DOHH2 (cell line): ENCODE results near the gene SLCO2A1.

Experiments
- H3F3A ChIP-seq: fragments of 200-600 bp; sonication (generic), shearing (Covaris generic); 2 replicates; pipeline ENCODE4 v1.6.0; 2016; ENCODE audit warnings: antibody characterized with exemption, mild to moderate bottlenecking; ENCODE audit not compliant: control insufficient read depth, insufficient read depth
- H3K27ac ChIP-seq: fragments of 200-600 bp; sonication (generic); 2 replicates; pipeline ENCODE4 v1.5.1; 2014; ENCODE audit warnings: low read depth, mild to moderate bottlenecking, low read length, moderate library complexity
- H3K27me3 ChIP-seq: fragments of 200-600 bp; sonication (generic); 2 replicates; pipeline ENCODE4 v1.6.1; 2014; ENCODE audit warnings: mild to moderate bottlenecking, low read length, mixed read lengths; ENCODE audit not compliant: control insufficient read depth
- H3K36me3 ChIP-seq: fragments of 200-600 bp; sonication (generic); 2 replicates; pipeline ENCODE4 v1.6.1; 2014; ENCODE audit warnings: mild to moderate bottlenecking, low read length, moderate library complexity, mixed read lengths; ENCODE audit not compliant: control insufficient read depth
- H3K4me1 ChIP-seq: fragments of 200-600 bp; sonication (generic); 2 replicates; pipeline ENCODE4 v1.6.1; 2014; ENCODE audit warnings: mild to moderate bottlenecking, low read length, mixed read lengths; ENCODE audit not compliant: control insufficient read depth
- H3K4me2 ChIP-seq: fragments of 200-600 bp; sonication (generic); 2 replicates; pipeline ENCODE4 v1.6.0; 2014; ENCODE audit warnings: mild to moderate bottlenecking, low read length, moderate library complexity
- H3K4me3 ChIP-seq: fragments of 200-600 bp; sonication (generic); 2 replicates; pipeline ENCODE4 v1.5.1; 2014; ENCODE audit warnings: mild to moderate bottlenecking, low read length, mixed read lengths
- H3K79me2 ChIP-seq: fragments of 200-600 bp; sonication (generic); 2 replicates; pipeline ENCODE4 v1.6.1; 2014; ENCODE audit warnings: mild to moderate bottlenecking, low read length, mixed read lengths; ENCODE audit not compliant: control insufficient read depth
- H3K9me2 ChIP-seq: fragments of 200-600 bp; sonication (generic); replicated peaks from 2 replicates; pipeline ENCODE4 v1.6.1; 2014; ENCODE audit warnings: mild to moderate bottlenecking, low read length, mixed read lengths; ENCODE audit not compliant: control insufficient read depth
- H3K9me3 ChIP-seq: fragments of 200-600 bp; sonication (generic); 2 replicates; pipeline ENCODE4 v1.6.1; 2014; ENCODE audit warnings: antibody characterized with exemption, low read length, mixed read lengths; ENCODE audit not compliant: control insufficient read depth, insufficient read depth
- H4K20me1 ChIP-seq: fragments of 200-600 bp; sonication (generic); 2 replicates; pipeline ENCODE4 v1.6.0; 2014; ENCODE audit warnings: low read depth, mild to moderate bottlenecking, antibody characterized with exemption, low read length, moderate library complexity; ENCODE audit not compliant: control insufficient read depth, insufficient read depth
- CTCF ChIP-seq: fragments of 200-600 bp; sonication (generic); IDR thresholded peaks from one replicate; pipeline ENCODE4 v1.5.1; 2014; ENCODE audit warnings: antibody characterized with exemption, mild to moderate bottlenecking, low read depth, low read length; ENCODE audit not compliant: poor library complexity, severe bottlenecking
- EZH2phosphoT487 ChIP-seq: fragments of 200-600 bp; sonication (generic); IDR thresholded peaks from 2 replicates; pipeline ENCODE4 v1.6.1; 2017; ENCODE audit warnings: borderline replicate concordance, mild to moderate bottlenecking, antibody characterized with exemption, low read length, moderate library complexity, mixed read lengths

SLCO2A1 gene

GRCh38 chr3:134034005-134034785 lies 4.5 kb upstream of the SLCO2A1 start:
- Histone ChIP-seq H3K4me1 (no peaks in the 10 kb centered on the region), H3K27ac (no peak overlapping the region), H3F3A (no peaks in the 10 kb centered on the region), H3K4me2 (no peak overlapping the region), H4K20me1 (no peaks in the 10 kb centered on the region), H3K79me2 (no peaks in the 10 kb centered on the region), H3K4me3 (no peak overlapping the region), H3K27me3 (no peaks in the 10 kb centered on the region), H3K36me3 (no peaks in the 10 kb centered on the region), H3K9me2 (no peaks in the 10 kb centered on the region), H3K9me3 (no peaks in the 10 kb centered on the region)
- TF ChIP-seq CTCF = no peak
- TF ChIP-seq EZH2phosphoT487 = no peak

GRCh38 chr3:134033315-134033996 lies 3.7 kb upstream of the SLCO2A1 start:
- no peak overlapping the region for H3K27ac ChIP-seq
- no peaks in the 10 kb centered on the region for H3K4me1 ChIP-seq
- H3K4me2 ChIP-seq = no peak overlapping the region
- no peaks in the 10 kb centered on the region for H3K9me3 ChIP-seq
- H3K79me2 ChIP-seq = no peaks in the 10 kb centered on the region
- no peaks in the 10 kb centered on the region for H3K36me3 ChIP-seq
- no peaks in the 10 kb centered on the region for H3F3A ChIP-seq
- no peaks in the 10 kb centered on the region for H4K20me1 ChIP-seq
- no peaks in the 10 kb centered on the region for H3K27me3 ChIP-seq
- no peaks in the 10 kb centered on the region for H3K9me2 ChIP-seq
- H3K4me3 ChIP-seq = no peak overlapping the region
- TF ChIP-seq EZH2phosphoT487 = no peak
- TF ChIP-seq CTCF = no peak

GRCh38 chr3:134031348-134031915 lies 1.7 kb upstream of the SLCO2A1 start:
- Histone ChIP-seq H3K79me2 (no peaks in the 10 kb centered on the region), H4K20me1 (no peaks in the 10 kb centered on the region), H3K4me2 (no peak overlapping the region), H3K27me3 (no peaks in the 10 kb centered on the region), H3K4me1 (no peaks in the 10 kb centered on the region), H3K4me3 (no peak overlapping the region), H3F3A (no peaks in the 10 kb centered on the region), H3K9me3 (no peaks in the 10 kb centered on the region), H3K36me3 (no peaks in the 10 kb centered on the region), H3K9me2 (no peaks in the 10 kb centered on the region), H3K27ac (no peak overlapping the region)
- TF ChIP-seq CTCF (no peak), EZH2phosphoT487 (no peak)
